Hippocampal formation (tissue), 2 donors: ENCODE data around the gene C16orf74.

Experiments
- DNase-seq, 2 donors: peaks; one replicate each; lab custom pipeline; 2025; lab: John Stamatoyannopoulos, UW

C16orf74 gene

GRCh38 chr16:85695196-85696128 lies 55.4 kb downstream of the C16orf74 start:
- no peak for DNase-seq

- no peak for DNase-seq
Observed at GRCh38 chr16:85690469-85691064, 60.3 kb downstream of the C16orf74 start.

GRCh38 chr16:85689950-85690320 lies 61.0 kb downstream of the C16orf74 start:
- no peak for DNase-seq

GRCh38 chr16:85689285-85689949 lies 61.5 kb downstream of the C16orf74 start:
- DNase-seq: no peak

- peak; percentile 75 to 81 for DNase-seq
Observed at GRCh38 chr16:85688586-85689284, 62.2 kb downstream of the C16orf74 start, which contains the start of gene GINS2. Gene GINS2, minus strand, starts transcription at chr16:85688954. Its CDS starts 56 bp downstream, at chr16:85688898.

GRCh38 chr16:85687651-85688471 lies 63.0 kb downstream of the C16orf74 start:
- no peak for DNase-seq

GRCh38 chr16:85686912-85687591 lies 63.8 kb downstream of the C16orf74 start:
- no peak for DNase-seq

GRCh38 chr16:85685251-85685650 lies 65.6 kb downstream of the C16orf74 start:
- no peak for DNase-seq

- DNase-seq: no peak
Observed at GRCh38 chr16:85683363-85683762, 67.5 kb downstream of the C16orf74 start.

- DNase-seq: no peak
Observed at GRCh38 chr16:85682516-85682915, 68.4 kb downstream of the C16orf74 start.

GRCh38 chr16:85681255-85681654 lies 69.6 kb downstream of the C16orf74 start:
- no peak for DNase-seq

GRCh38 chr16:85680352-85680944 lies 70.4 kb downstream of the C16orf74 start:
- no peak for DNase-seq

- DNase-seq: no peak
Observed at GRCh38 chr16:85679870-85680269, 71.0 kb downstream of the C16orf74 start.

- no peak for DNase-seq
Observed at GRCh38 chr16:85678821-85679220, 72.1 kb downstream of the C16orf74 start.

GRCh38 chr16:85678016-85678415 lies 72.9 kb downstream of the C16orf74 start:
- no peak for DNase-seq

- DNase-seq: no peak
Observed at GRCh38 chr16:85677383-85677967, 73.4 kb downstream of the C16orf74 start.

GRCh38 chr16:85676466-85676865 lies 74.4 kb downstream of the C16orf74 start:
- DNase-seq: no peak

- peak in 1 of 2 donors; percentile 25 for DNase-seq
Observed at GRCh38 chr16:85675251-85675874, 75.5 kb downstream of the C16orf74 start.

GRCh38 chr16:85674828-85675227 lies 76.1 kb downstream of the C16orf74 start:
- DNase-seq: no peak
